Midbrain (tissue), 1 donor: Measurements from ENCODE around the gene HAUS3.
A peak's percentile ranks its signal among the peaks of the same experiment; 100 is the strongest.
"Not testable (repeated sequence)": the region's sequence is repeated elsewhere in the genome, so short reads cannot be mapped to it uniquely, and the experiment has no call there.

Experiments used
- DNase-seq: peaks from one replicate; lab custom pipeline; 2025; lab: John Stamatoyannopoulos, UW

HAUS3 gene

DNA sequence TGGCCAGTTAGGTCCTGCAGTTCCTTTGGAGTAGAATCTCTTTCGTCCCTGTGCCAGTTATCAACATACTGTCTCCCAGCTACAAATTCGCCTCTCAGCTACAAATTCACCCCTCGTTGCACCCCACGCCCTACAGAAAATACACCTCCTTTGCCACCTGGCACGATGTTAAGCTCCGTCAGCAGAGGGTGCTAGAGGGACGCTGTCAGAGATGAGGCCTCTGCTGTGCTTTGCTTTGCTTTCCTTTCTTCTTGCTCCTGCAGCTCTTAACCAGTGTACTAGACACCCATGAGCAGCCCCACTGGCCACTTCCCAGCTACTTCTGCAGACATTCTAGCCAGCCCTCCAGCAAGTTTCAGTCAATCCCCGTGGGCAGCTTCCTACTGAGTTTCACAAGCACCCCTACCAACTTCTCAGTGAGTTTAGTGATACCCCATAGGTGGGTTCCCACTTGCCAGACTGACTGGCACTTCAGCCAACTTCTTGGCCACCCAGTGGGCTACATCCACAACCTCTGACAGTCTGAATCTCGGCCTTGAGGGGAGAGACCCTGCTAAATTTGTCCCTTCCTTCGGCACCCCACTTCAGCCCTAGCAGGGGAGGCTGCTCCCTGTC is 21.8 kb downstream of the HAUS3 start:
- peak; percentile 62 for DNase-seq

DNA sequence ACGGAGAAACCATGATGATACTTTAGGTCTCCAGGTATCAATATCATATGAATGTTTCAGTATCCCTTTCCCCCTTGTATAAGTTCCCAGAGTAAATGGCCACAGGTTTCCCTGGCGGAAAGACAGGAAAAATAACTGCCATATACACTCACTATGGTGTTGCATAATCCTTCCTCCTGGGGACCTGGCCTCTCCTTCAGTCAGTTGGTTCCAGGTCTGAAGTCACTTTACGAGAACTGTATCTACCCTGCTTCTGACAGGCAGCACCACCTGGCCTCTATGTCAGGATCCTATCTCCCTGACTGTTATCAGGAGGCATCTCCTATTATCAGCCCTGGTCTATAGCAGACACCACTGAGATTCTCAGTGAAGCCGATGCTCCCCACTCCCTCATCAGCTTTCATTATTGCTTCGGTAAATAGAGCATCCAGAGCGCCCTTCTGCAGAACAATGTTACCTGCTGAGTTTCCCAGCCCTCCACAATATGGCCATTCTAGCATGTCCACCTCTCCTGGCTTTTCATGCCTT is 22.6 kb downstream of the HAUS3 start:
- DNase-seq: no peak

DNA sequence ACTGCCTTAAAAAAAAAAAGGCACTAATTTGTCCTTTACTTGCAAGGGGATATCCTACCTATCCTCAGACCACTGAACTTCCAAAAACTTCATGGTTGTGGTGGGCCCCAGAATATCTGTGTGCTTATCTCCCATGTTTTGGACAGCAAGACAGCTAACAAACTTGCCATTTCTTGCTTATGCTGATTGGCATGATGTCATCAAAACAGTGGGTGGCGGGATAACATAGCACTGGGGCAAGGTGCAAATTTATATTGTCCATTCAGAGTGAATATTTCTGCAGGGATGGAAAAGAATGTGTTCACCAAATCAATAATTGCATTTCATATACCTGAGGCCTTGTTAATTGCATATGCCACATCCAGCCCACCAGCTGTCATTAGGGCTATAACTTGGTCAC is 23.5 kb downstream of the HAUS3 start:
- DNase-seq: no peak

DNA sequence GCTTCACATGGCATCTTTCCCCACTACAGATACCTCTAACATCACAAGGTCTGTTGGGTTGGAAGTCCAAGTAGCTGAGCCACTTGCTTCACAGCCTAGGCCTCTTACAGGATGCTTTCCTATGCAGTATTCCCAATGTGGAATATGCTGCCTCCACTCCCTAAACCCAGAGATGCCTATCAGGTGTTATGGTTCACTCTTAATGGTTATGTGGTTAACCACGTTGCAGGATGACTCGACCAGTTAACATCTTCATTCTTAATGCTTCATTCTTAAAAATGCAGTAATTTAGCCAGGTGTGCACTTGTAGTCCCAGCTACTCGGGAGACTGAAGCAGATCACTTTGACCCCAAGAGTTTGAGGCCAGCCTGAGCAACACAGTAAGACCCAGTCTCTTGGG is 24.2 kb downstream of the HAUS3 start:
- DNase-seq: no peak

DNA sequence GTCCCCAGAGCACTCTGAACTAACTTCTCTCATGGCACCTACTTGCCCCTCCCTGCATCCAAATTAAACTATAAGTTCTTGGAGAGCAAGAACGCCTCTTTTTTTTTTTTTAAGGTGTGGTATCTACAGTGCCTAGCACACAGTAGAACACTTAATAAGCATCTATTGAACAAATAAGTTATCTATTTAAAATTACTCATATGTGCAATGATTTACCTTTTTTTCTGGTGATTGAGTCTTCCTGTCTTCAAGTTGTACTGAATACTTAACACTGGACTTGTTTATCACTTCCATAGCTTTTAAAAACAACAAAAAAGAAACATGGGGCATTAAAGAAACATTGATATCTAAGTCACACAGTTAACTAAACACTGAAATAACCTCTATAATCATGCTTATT is 29.1 kb downstream of the HAUS3 start:
- no peak for DNase-seq

DNA sequence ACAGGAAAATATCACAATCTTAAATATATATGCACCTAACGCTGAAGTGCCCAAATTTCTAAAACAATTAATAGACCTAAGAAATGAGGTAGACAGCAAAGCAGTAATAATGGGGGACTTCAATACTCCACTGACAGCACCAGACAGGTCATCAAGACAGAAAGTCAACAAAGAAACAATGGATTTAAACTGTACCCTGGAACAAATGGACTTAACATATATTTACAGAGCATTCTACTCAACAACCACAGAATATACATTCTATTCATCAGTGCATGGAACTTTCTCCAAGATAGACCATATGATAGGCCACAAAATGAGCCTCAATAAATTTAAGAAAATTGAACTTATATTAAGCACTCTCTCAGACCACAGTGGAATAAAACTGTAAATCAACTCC is 39.1 kb downstream of the HAUS3 start:
- DNase-seq: not testable (repeated sequence)

DNA sequence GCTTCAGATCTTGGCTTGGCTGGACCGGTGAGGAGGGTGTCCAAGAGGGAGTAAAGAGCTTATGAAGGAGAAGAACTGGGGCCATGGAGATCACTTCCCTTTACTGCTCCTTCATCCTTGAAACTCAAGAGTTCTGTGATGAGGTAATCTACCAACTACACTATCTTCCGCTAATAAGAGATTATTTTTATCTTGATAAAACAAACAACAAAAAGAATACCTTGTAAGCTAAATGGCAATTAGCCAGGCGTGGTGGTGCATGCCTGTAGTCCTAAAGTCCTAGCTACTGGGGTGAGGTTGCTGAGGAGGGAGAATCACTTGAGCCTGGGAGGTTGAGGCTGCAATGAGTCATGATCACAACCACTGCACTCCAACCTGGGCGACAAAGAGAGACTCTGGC is 47.4 kb downstream of the HAUS3 start:
- DNase-seq: no peak

DNA sequence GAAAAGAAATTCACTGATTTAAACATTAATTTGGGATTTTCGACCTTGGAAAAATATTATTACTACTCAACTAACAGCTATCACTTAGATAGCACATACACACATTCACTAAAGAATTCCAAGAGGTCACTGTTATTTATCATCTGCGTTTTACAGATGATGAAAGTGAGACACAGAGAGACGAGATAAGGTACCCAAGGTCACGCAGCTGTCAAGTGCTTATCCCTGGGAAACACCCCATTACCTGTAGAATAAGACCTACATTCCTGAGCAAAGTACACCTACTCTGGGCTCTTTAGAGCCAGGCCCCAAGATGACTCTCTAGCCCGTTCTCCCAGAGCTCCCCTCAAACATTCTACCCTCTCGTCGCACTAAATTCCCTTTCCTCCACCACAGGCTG is 48.6 kb downstream of the HAUS3 start:
- no peak for DNase-seq

DNA sequence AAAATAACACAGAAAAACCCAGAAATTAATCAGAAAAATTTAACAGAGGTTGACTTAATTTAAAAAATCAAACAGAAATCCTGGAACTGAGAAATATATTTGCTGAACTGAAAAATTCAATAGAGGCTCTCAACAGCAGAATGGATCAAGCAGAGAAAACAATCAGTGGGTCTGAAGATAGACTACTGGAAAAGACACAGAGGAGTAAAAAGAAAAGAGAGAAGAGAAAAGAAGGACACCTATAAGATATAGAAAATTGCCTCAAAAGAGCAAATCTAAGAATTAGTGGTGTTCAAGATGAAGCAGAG is 55.1 kb downstream of the HAUS3 start:
- DNase-seq: no peak

DNA sequence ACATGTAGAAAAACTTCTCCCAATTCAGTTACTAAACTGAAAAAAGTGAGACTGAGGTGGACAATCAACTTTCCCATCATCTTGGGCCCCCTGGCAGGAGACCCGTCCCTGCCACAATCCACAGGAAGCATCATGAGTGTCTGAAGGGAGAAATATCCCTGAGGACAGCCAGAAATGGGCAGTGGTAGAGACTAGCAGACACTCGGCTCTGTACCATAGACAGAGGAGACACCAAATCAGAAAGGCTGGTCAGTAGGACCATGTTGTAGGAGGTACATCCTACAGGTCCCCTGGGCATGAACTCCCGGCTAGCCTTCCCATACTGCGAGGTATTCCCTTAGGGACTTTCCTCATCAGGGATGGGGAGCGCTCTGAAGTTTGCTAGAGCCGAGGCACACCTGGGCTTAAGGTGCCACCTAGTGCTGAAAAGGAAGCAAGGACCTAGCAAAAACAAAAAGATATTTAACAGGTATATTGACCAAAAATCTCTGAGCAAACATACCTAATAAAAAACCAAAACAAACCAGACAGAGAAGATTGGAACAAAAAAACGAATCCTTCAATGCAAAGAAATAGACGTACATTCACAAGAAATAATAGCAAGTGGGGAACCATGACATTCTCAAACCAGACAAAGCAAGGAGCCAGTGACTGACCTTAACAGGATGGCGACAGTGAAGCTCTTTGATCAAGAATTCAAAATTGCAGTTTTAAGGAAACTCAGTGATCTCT is 55.6 kb downstream of the HAUS3 start:
- DNase-seq: no peak

DNA sequence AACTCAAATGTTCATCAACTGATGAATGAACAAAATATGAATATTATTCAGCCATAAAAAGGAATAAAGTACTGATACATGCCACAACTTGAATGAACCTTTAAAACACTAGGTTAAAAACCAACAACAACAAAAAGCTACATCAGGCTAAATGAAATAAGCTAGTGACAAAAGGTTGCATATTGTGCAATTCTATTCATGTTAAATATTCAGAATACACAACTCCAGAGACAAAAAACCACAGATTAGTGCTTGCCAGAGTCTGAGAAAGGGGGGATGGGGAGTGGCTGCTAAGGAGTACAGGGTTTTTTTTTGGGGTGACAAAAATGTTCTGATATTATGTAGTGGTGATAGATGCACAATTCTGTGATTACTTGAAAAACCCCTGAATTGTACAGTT is 58.5 kb downstream of the HAUS3 start:
- DNase-seq: no peak

DNA sequence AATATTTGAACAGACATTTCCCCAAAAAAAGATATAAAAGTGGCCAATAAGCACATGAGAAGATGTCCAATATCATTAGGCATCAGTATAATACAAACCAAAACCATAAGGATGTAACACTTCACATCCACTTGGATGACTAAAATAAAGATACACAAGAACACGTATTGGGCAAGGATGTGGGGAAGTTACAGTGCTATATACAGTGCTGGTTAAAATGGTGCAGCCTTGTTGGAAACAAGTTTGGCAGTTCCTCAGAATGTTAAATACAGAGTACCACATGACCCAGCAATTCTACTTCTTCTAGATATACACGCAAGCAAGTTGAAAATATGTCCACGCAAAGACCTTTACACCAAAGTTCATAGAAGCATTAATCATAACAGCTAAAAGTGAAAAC is 58.9 kb downstream of the HAUS3 start:
- DNase-seq: no peak

DNA sequence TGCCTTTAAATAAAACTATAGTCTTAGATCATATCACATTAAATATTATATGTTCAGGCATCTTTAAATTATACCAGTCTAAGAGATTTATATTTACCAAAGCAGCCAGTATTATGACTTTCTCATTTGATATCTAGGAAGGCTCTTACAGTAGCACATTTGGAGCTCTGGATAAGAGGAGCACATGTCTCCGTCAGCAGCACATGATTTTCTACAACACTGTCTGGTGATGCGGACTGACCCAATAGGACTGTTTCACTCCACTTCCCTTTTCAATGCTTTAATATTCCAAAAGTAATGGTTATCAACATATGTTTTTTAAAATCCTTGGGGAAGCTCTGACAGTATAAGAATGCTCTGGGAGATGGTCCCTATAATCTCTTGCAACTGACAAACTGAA is 61.5 kb downstream of the HAUS3 start:
- no peak for DNase-seq

DNA sequence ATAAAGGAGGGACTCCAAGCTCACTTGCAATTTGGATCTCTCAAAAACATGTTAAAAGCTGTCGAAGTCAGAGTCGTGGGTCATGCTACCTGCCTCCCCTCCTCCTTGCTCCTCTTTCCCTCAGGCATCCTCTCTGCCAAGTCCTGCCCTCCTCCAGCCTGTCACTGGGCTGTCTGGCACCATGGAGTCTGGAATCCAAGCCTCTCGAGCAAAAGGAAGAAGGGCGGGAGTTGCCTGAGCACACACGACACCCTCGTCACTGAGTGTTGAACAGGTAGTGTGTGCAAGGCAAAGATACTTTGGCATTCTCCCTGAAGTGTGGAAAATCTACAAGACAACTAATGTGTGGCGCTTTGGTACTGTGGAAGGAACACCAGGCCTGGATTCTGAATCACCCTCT is 62.2 kb downstream of the HAUS3 start:
- DNase-seq: no peak

DNA sequence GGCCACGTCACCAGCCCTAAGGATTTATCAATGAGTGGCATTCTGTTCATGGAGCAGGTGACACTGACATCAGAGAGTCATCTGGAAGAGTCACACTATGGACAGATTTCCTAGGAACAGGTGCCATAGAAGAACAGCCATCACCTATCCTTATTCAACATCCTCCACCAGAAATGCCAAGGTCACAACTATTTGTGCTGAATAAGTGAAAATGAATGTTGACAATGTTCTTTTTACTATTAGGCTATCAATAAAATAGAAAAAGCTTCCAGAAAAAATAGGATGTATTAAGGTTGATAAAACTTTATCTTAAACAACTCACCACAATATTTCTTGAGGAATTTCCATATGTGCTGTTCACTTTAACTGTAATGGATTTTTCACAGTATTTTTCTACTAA is 62.9 kb downstream of the HAUS3 start:
- DNase-seq: no peak
